MCF 10A (cell line): Measurements from ENCODE around the gene SASH3. TPM values are rescaled to one million over a fixed set of nuclear protein-coding genes. Genes with fewer than 3 reads are reported as not detected.
A peak's percentile ranks its signal among the peaks of the same experiment; 100 is the strongest.

Source experiments
- BruUV-seq: library from RNA; stranded (reverse); fragments of 400-500 nt; replicated peaks from 2 replicates; lab custom pipeline; 2021; lab: Mats Ljungman, UMichigan
- CTCF ChIA-PET: fragments of 300-600 bp; sonication (Branson Sonifier 250); formaldehyde crosslinking; extraction: SDS; loops from one replicate; lab custom pipeline; 2021; ENCODE audit warnings: antibody characterized with exemption, inconsistent platforms; lab: Yijun Ruan, JAX
- POLR2A ChIA-PET: fragments of 300-600, 350-650 bp; sonication (Branson Sonifier 250); formaldehyde crosslinking; extraction: SDS; loops from one replicate; lab custom pipeline; 2020; ENCODE audit warnings: antibody characterized with exemption, inconsistent platforms; lab: Yijun Ruan, JAX
- DNase-seq: peaks from one replicate; pipeline ENCODE4 v3.0.0-alpha.2; 2018; ENCODE audit not compliant: unreplicated experiment
- H3K27ac Mint-ChIP-seq: one replicate; pipeline ENCODE4 v1.8.0; 2022; ENCODE audit warnings: mild to moderate bottlenecking, low read depth, mixed read lengths; ENCODE audit not compliant: unreplicated experiment
- H3K27me3 Mint-ChIP-seq: one replicate; pipeline ENCODE4 v1.8.0; 2022; ENCODE audit warnings: mixed read lengths; ENCODE audit not compliant: insufficient read depth, unreplicated experiment
- H3K36me3 Mint-ChIP-seq: one replicate; pipeline ENCODE4 v1.8.0; 2022; ENCODE audit warnings: mild to moderate bottlenecking, moderate library complexity, mixed read lengths; ENCODE audit not compliant: insufficient read depth, unreplicated experiment
- H3K4me1 Mint-ChIP-seq: one replicate; pipeline ENCODE4 v1.8.0; 2022; ENCODE audit warnings: mixed read lengths; ENCODE audit not compliant: insufficient read depth, unreplicated experiment
- H3K4me3 Mint-ChIP-seq: one replicate; pipeline ENCODE4 v1.8.0; 2022; ENCODE audit warnings: mild to moderate bottlenecking, moderate library complexity, mixed read lengths; ENCODE audit not compliant: unreplicated experiment
- H3K9me3 Mint-ChIP-seq: one replicate; pipeline ENCODE4 v1.8.0; 2022; ENCODE audit warnings: mixed read lengths; ENCODE audit not compliant: unreplicated experiment
- CTCF ChIP-seq: fragments of 200-600 bp; IDR thresholded peaks from one replicate; pipeline ENCODE4 v1.8.0; 2022; ENCODE audit warnings: antibody characterized with exemption, mild to moderate bottlenecking; ENCODE audit not compliant: unreplicated experiment
- intact Hi-C: fragments of 100-400 bp; cut with micrococcal nuclease; formaldehyde crosslinking; loops from 2 replicates; pipeline ENCODE4 v1.14.1; 2022
- total RNA-seq: library from RNA; stranded (reverse); gene quantifications from 2 replicates; pipeline ENCODE4 v1.2.3, GENCODE V29; 2022

Gene SASH3
- total RNA-seq, 1 experiment from 2014 or later = not detected

DNA sequence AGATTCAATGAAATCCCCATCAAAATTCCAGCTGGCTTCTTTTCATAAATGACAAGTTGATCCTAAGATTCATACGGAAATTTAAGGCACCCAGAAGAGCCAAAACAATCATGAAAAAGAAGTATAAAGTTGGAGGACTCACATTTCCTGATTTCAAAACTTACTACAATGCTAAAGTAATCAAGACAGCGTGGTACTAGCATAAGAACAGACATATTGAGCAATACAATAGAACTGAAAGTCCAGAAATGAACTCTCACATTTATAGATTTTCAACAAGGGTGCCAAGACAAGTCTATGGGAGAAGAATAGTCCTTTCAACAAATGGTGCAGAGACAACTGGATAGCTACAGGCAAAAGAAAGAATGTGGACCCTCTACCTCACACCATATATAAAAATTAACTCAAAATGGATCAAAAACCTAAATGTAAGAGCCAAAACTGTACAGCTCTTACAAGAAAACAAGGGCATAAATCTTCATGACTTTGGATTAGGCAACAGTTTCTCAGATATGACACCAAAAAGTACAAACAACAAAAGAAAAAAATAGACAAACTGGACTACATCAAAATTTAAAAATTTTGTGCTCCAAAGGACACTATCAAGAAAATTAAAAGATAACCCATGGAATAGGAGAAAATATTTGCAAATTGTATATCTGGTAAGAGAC lies 28.5 kb downstream of the SASH3 start:
- BruUV-seq = no TSS peak
- Mint-ChIP-seq H3K27me3 (peaks cover 11% of the 10 kb centered on the region), H3K27ac (peak overlapping the region; percentile 76), H3K9me3 (no peaks in the 10 kb centered on the region), H3K36me3 (peaks cover 56% of the 10 kb centered on the region), H3K4me3 (peak overlapping the region; percentile 11), H3K4me1 (no peaks in the 10 kb centered on the region)
- intact Hi-C loops = no loop called here
- CTCF ChIA-PET = no interaction called here
- peak; percentile 15 for DNase-seq
- no peak for TF ChIP-seq CTCF
- POLR2A ChIA-PET = interaction anchor here (0.6 kb wide), 1 partner anchor 27 kb away, joined by 3 read pairs; no protein-coding TSS in a partner anchor

- TF ChIP-seq CTCF = no peak
- H3K36me3 Mint-ChIP-seq = peaks cover 62% of the 10 kb centered on the region
- ChIA-PET POLR2A (interaction anchor here (1.3 kb wide), 1 partner anchor 15 kb away, joined by 5 read pairs; no protein-coding TSS in a partner anchor), CTCF (no interaction called here)
- no peak for DNase-seq
- BruUV-seq = no TSS peak
- H3K27me3 Mint-ChIP-seq = peaks cover 11% of the 10 kb centered on the region
- no peak overlapping the region for H3K4me3 Mint-ChIP-seq
- H3K27ac Mint-ChIP-seq = peak overlapping the region; percentile 76
- no peaks in the 10 kb centered on the region for H3K9me3 Mint-ChIP-seq
- intact Hi-C loops = no loop called here
- H3K4me1 Mint-ChIP-seq = no peaks in the 10 kb centered on the region
Measured at GRCh38 chrX:129808829-129809796, 29.4 kb downstream of the SASH3 start.

GRCh38 chrX:129813662-129814368 lies 34.1 kb downstream of the SASH3 start:
- H3K27ac Mint-ChIP-seq = no peak overlapping the region
- no peaks in the 10 kb centered on the region for H3K4me1 Mint-ChIP-seq
- POLR2A ChIA-PET = no interaction called here
- BruUV-seq = no TSS peak
- H3K27me3 Mint-ChIP-seq = peaks cover 11% of the 10 kb centered on the region
- peaks cover 40% of the 10 kb centered on the region for H3K36me3 Mint-ChIP-seq
- H3K9me3 Mint-ChIP-seq = no peaks in the 10 kb centered on the region
- intact Hi-C loops = no loop called here
- CTCF ChIA-PET = interaction anchor here (1.4 kb wide), 1 partner anchor 10 kb away, joined by 3 read pairs; no protein-coding TSS in a partner anchor
- TF ChIP-seq CTCF = no peak
- DNase-seq = no peak
- no peak overlapping the region for H3K4me3 Mint-ChIP-seq
